ENCODE measurements around the gene PCMT1. TPM values are rescaled to one million over a fixed set of nuclear protein-coding genes. Genes with fewer than 3 reads are reported as not detected.

PCMT1 gene
- total RNA-seq, 4 donors from 2014 or later = 57.4 to 67.6 (median 66.6) TPM

DNA sequence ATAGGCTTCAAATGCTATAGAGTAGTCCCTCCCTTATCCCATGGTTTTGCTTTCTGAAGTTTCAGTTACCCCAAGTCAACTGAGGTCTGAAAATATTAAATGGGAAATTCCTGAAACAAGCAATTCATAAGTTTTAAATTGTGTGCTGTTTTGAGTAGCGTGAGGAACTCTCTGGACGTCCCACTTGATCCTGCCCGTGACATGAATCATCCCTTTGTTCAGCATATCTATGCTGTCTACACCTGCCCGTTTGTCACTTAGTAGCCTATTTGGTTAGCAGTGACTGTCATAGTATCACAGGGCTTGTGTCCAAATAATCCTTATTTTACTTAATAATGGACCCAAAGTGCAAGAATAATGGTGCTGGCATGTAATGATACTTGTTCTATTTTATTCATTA, 5.0 kb downstream of the PCMT1 start:
- Histone ChIP-seq H3K27ac (no peak overlapping the region), H3K36me3 (no peaks in the 10 kb centered on the region), H3K9me3 (no peaks in the 10 kb centered on the region), H3K4me1 (peaks cover 26% of the 10 kb centered on the region), H3K27me3 (no peaks in the 10 kb centered on the region), H3K4me3 (no peak overlapping the region)
- WGBS = 73% methylated on average over 4 of the region's 4 CpGs
- TF ChIP-seq EP300 (IDR thresholded peaks at IDR 0.05) (no peak), POLR2AphosphoS5 (IDR thresholded peaks at IDR 0.05) (no peak), CTCF (IDR thresholded peaks at IDR 0.05) (no peak), POLR2A (IDR thresholded peaks at IDR 0.05) (no peak)
- no peak for DNase-seq (ENCODE audit: low spot score in 2 of 2)

- Histone ChIP-seq H3K4me3 (no peak overlapping the region), H3K36me3 (peaks cover 7% of the 10 kb centered on the region), H3K27me3 (no peaks in the 10 kb centered on the region), H3K27ac (no peak overlapping the region), H3K9me3 (no peaks in the 10 kb centered on the region), H3K4me1 (peaks cover 20% of the 10 kb centered on the region)
- WGBS = 84% methylated on average over 9 of the region's 9 CpGs
- TF ChIP-seq POLR2A (IDR thresholded peaks at IDR 0.05) = no peak
- TF ChIP-seq EP300 (IDR thresholded peaks at IDR 0.05) = no peak
- TF ChIP-seq CTCF (IDR thresholded peaks at IDR 0.05) = no peak
- TF ChIP-seq POLR2AphosphoS5 (IDR thresholded peaks at IDR 0.05) = no peak
- DNase-seq (ENCODE audit: low spot score in 2 of 2) = no peak
Observed at GRCh38 chr6:149755300-149756260, 6.0 kb downstream of the PCMT1 start.

DNA sequence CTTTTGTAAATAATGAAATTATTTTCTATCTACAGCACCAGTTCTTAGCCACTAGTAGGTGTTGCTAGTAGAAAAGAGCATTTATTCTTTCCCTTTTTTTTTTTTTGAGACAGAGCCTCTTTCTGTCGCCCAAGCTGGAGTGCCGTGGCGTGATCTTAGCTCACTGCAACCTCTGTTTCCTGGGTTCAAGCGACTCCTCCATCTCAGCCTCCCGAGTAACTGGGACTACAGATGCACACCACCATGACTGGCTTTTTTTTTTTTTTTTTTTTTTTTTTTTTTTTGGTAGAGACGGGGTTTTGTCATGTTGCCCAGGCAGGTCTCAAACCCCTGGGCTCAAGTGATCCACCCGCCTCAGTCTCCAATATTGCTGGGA, 6.7 kb downstream of the PCMT1 start:
- no peak for DNase-seq (ENCODE audit: low spot score in 2 of 2)
- no peak for TF ChIP-seq EP300 (IDR thresholded peaks at IDR 0.05)
- TF ChIP-seq CTCF (IDR thresholded peaks at IDR 0.05) = no peak
- no peak for TF ChIP-seq POLR2AphosphoS5 (IDR thresholded peaks at IDR 0.05)
- TF ChIP-seq POLR2A (IDR thresholded peaks at IDR 0.05) = no peak

DNA sequence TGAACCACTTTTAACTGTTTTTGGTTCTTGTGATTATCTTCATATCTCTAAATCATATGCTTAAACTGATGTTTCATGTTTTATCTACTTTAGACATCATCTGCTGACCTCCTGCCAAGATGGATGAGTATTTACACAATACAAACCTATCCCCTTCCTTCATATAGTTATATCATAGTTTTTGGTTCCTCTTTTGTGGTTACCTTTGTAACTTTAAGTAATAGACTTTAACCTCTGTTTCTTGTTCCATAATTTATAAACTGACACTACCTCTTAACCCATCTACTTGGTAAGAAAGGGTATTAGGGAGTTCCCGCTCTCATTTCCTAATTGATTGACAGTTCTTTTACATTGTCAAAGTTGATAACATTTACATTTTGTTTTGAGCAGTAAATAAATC, 11.9 kb downstream of the PCMT1 start:
- H3K4me1 ChIP-seq = no peaks in the 10 kb centered on the region
- peaks cover 11% of the 10 kb centered on the region for H3K36me3 ChIP-seq
- 91% methylated on average over 1 of the region's 1 CpG for WGBS
- no peak overlapping the region for H3K27ac ChIP-seq
- H3K4me3 ChIP-seq = no peak overlapping the region
- no peaks in the 10 kb centered on the region for H3K27me3 ChIP-seq
- TF ChIP-seq EP300 (IDR thresholded peaks at IDR 0.05) = no peak
- TF ChIP-seq POLR2AphosphoS5 (IDR thresholded peaks at IDR 0.05) = no peak
- no peak for TF ChIP-seq POLR2A (IDR thresholded peaks at IDR 0.05)
- no peak for TF ChIP-seq CTCF (IDR thresholded peaks at IDR 0.05)
- no peak for DNase-seq (ENCODE audit: low spot score in 2 of 2)
- no peaks in the 10 kb centered on the region for H3K9me3 ChIP-seq

More for the DNA sequence above, 6.7 kb downstream of the PCMT1 start:
- Histone ChIP-seq H3K27me3 (no peaks in the 10 kb centered on the region), H3K9me3 (no peaks in the 10 kb centered on the region), H3K4me3 (no peak overlapping the region), H3K4me1 (peaks cover 13% of the 10 kb centered on the region), H3K36me3 (peaks cover 10% of the 10 kb centered on the region), H3K27ac (no peak overlapping the region)
- 93% methylated on average over 7 of the region's 7 CpGs for WGBS

GRCh38 chr6:149763866-149764265, 14.3 kb downstream of the PCMT1 start:
- no peak overlapping the region for H3K4me3 ChIP-seq
- no peaks in the 10 kb centered on the region for H3K9me3 ChIP-seq
- no peak overlapping the region for H3K27ac ChIP-seq
- H3K36me3 ChIP-seq = peaks cover 28% of the 10 kb centered on the region
- no peaks in the 10 kb centered on the region for H3K27me3 ChIP-seq
- no peaks in the 10 kb centered on the region for H3K4me1 ChIP-seq
- TF ChIP-seq POLR2AphosphoS5 (IDR thresholded peaks at IDR 0.05) (no peak), EP300 (IDR thresholded peaks at IDR 0.05) (no peak), POLR2A (IDR thresholded peaks at IDR 0.05) (no peak), CTCF (IDR thresholded peaks at IDR 0.05) (no peak)
- DNase-seq (ENCODE audit: low spot score in 2 of 2) = no peak
